Pancreas (tissue), 10 donors: ENCODE measurements around the gene NSUN6. TPM values are rescaled to one million over a fixed set of nuclear protein-coding genes. Genes with fewer than 3 reads are reported as not detected.

Experiments
- ATAC-seq, 4 donors: fragments of 200-7000 bp; cut with Tn5 transposase; one replicate each; pipeline versions ENCODE4 v1.8.0 to v1.9.1; 2020; ENCODE audit warnings: mild to moderate bottlenecking in 4 of 4, moderate library complexity in 4 of 4
- DNase-seq, 6 donors: peaks; one replicate each; pipeline ENCODE4 v3.0.0-alpha.2; 2020
- FAIRE-seq: peaks from 2 replicates; lab custom pipeline; 2012; peaks lifted over from hg19 to GRCh38; lab: Jason Lieb, UNC
- H3K27ac ChIP-seq, 4 donors: fragments of 200-600 bp; sonication (generic); 1 replicate in 3 of 4; 2 replicates in 1 of 4; pipeline versions ENCODE4 v1.5.0 to v1.8.0; 2020
- H3K27me3 ChIP-seq, 4 donors: fragments of 200-600 bp; one replicate each; pipeline ENCODE4 v1.8.0; 2021
- H3K36me3 ChIP-seq, 3 donors: fragments of 200-600 bp; sonication (generic) in 1 of 3; one replicate each; pipeline versions ENCODE4 v1.5.0 to v1.8.0; 2020 to 2021
- H3K4me1 ChIP-seq, 3 donors: fragments of 200-600 bp; one replicate each; pipeline ENCODE4 v1.8.0; 2021
- H3K4me3 ChIP-seq, 4 donors: fragments of 200-600 bp; sonication (generic) in 2 of 4; one replicate each; pipeline versions ENCODE4 v1.5.0 to v1.8.0; 2020 to 2021
- H3K9me3 ChIP-seq, 4 donors: fragments of 200-600 bp; one replicate each; pipeline ENCODE4 v1.8.0; 2021
- CTCF ChIP-seq, 4 donors: fragments of 200-600 bp; sonication (generic) in 3 of 4; IDR thresholded peaks; one replicate each; pipeline versions ENCODE4 v1.5.0 to v1.8.0; 2021; ENCODE audit warnings: antibody characterized with exemption in 4 of 4
- WGBS, 2 donors: extraction: QIAGEN DNeasy Blood & Tissue Kit; methylation state at CpG; one replicate each; pipeline ENCODE4 v1.1.7; 2013; 5-methylcytosine and 5-hydroxymethylcytosine counted together
- intact Hi-C, 3 donors: fragments of 100-400 bp; cut with DNase I; formaldehyde crosslinking; loops; one replicate each; pipeline versions ENCODE4 v1.11.1 to v1.14.2; 2022
- polyA plus RNA-seq, 2 donors: library from polyadenylated mRNA; stranded (reverse); fragments of 200-250 nt; gene quantifications; one replicate each; pipeline ENCODE4 v1.2.3, GENCODE V29; 2013
- total RNA-seq, 6 donors: library from RNA; stranded (reverse); fragmentation: NEBNext Ultra II Directional in 4 of 6; extraction: Animal tissue kit (Norgen Biotek cat#: 25700) in 4 of 6; gene quantifications; one replicate each; pipeline versions ENCODE4 v1.2.1 to v1.2.4, GENCODE V29; 2021 to 2023
- donor health status: healthy with polysubstance abuse.
- donor health status: DM: no; HTN: no; CAD: no; lungs with moderate emphysema.
- donor health status: DM: no; HTN: no; CAD: no.
- donor health status: control.
- donor health status: control.
- donor health status: Bipolar disorder and iron deficiency.
- donor health status: DM: yes; HTN: yes; CAD: no.
- donor health status: DM: no; HTN: no; CAD: no.
- donor health status: DM: no; HTN: no; CAD: no.
- donor health status: DM: yes; HTN: yes; CAD: no.

NSUN6 gene
- total and polyA plus RNA-seq, 8 donors, result 7.3 to 16.5 (median 8.5) TPM

GRCh38 chr10:18660816-18661431 lies 9.5 kb upstream of the NSUN6 start:
- intact Hi-C loops, result no loop called here
- DNase-seq, result no peak
- no peak for ATAC-seq
- Histone ChIP-seq H3K9me3 (no peaks in the 10 kb centered on the region), H3K4me1 (peaks cover 0 to 40% (median 32%) of the 10 kb centered on the region in 3 donors), H3K36me3 (no peaks in the 10 kb centered on the region), H3K27me3 (no peaks in the 10 kb centered on the region), H3K27ac (peak overlapping the region in 2 of 4 donors; percentile 99 to 100), H3K4me3 (peak overlapping the region in 3 of 4 donors; percentile 65 to 90 (median 85))
- 50 to 62% methylated on average over 19 of the region's 19 CpGs for WGBS, 2 donors
- no peak for FAIRE-seq
- no peak for TF ChIP-seq CTCF (IDR thresholded peaks at IDR 0.05)

GRCh38 chr10:18659819-18660535 lies 8.6 kb upstream of the NSUN6 start:
- 0% methylated on average over 23 of the region's 23 CpGs for WGBS, 2 donors
- no peaks in the 10 kb centered on the region for H3K27me3 ChIP-seq
- H3K4me3 ChIP-seq, result peak overlapping the region; percentile 65 to 90 (median 86)
- intact Hi-C loops, result no loop called here
- H3K9me3 ChIP-seq, result no peaks in the 10 kb centered on the region
- TF ChIP-seq CTCF (IDR thresholded peaks at IDR 0.05), result no peak
- peak overlapping the region; percentile 89 to 100 (median 98) for H3K27ac ChIP-seq
- H3K36me3 ChIP-seq, result no peaks in the 10 kb centered on the region
- peak in 4 of 6 donors; percentile 41 to 69 (median 58) for DNase-seq
- FAIRE-seq, result no peak
- peaks cover 0 to 34% (median 24%) of the 10 kb centered on the region in 3 donors for H3K4me1 ChIP-seq
- ATAC-seq, result peak; percentile 49 to 58 (median 54)

GRCh38 chr10:18659125-18659818 lies 7.9 kb upstream of the NSUN6 start, which contains the start of gene ARL5B:
Gene ARL5B, plus strand, starts transcription at chr10:18659431. Its CDS starts 207 bp downstream, at chr10:18659638.
- no peak for TF ChIP-seq CTCF (IDR thresholded peaks at IDR 0.05)
- H3K4me3 ChIP-seq, result peak within 1 kb of the TSS; percentile 65 to 90 (median 86)
- DNase-seq (peak; percentile 96 to 98 (median 97)), ATAC-seq (peak; percentile 95 to 97 (median 96)), FAIRE-seq (peak; percentile 68)
- H3K9me3 ChIP-seq, result no peaks in the 10 kb centered on the region
- no peaks in the 10 kb centered on the region for H3K36me3 ChIP-seq
- H3K27me3 ChIP-seq, result no peaks in the 10 kb centered on the region
- H3K27ac ChIP-seq, result peak within 1 kb of the TSS; percentile 89 to 100 (median 98)
- peaks cover 0 to 29% (median 24%) of the 10 kb centered on the region in 3 donors for H3K4me1 ChIP-seq
- 0% methylated on average over 63 to 72 of the region's 72 CpGs for WGBS, 2 donors
- intact Hi-C loops, result no loop called here

- no peaks in the 10 kb centered on the region for H3K36me3 ChIP-seq
- no peaks in the 10 kb centered on the region for H3K27me3 ChIP-seq
- FAIRE-seq (no peak), DNase-seq (peak in 4 of 6 donors; percentile 25 to 65 (median 42)), ATAC-seq (peak; percentile 11 to 43 (median 32))
- no peak for TF ChIP-seq CTCF (IDR thresholded peaks at IDR 0.05)
- 3 to 4% methylated on average over 23 of the region's 23 CpGs for WGBS, 2 donors
- H3K9me3 ChIP-seq, result no peaks in the 10 kb centered on the region
- H3K4me1 ChIP-seq, result peaks cover 0 to 29% (median 24%) of the 10 kb centered on the region in 3 donors
- peak overlapping the region; percentile 89 to 100 (median 98) for H3K27ac ChIP-seq
- intact Hi-C loops, result no loop called here
- peak overlapping the region; percentile 65 to 90 (median 86) for H3K4me3 ChIP-seq
Measured at GRCh38 chr10:18658271-18659124, 7.1 kb upstream of the NSUN6 start.
